ENCODE data around the gene VPS37B.
"Not testable (repeated sequence)": the region's sequence is repeated elsewhere in the genome, so short reads cannot be mapped to it uniquely, and the experiment has no call there.

Gene VPS37B

DNA sequence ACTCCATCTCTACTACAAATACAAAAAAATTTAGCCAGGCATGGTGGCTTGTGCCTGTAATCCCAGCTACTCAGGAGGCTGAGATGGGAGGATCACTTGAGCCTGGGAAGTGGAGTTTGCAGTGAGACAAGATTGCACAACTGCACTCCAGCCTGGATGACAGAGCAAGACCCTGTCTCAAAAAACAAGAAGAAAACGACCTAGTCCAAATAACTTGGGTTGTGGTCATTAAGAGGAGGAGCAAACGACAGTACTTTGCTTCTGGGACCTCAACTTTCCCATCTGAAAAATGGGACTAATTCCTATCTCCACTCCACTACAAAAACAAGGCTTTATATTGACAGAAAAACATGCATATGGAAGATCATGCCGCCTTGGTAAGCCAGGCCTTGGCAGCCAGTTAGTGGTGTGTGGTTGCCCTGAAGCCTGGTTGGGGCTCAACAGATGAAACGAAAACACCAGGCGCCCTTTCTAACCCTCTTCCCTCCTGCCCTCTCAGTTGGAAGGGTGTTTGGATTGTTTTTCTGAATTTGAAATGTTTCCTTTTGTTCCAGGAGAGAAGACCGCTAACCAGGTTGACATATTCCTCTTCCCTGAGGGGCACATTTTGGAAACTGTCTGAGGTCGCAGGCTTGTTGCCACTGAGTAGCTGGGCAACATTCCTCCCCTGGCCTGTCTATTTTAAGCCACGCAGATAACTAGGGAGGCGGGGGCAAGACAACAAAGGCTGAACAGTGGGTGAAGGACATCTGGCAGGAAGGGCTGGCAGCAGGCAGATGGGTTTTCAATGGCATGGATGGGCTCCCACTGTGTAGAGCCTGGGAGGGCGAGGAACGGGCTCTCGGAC lies 13.7 kb upstream of the VPS37B start:
- no peak for FAIRE-seq
- TF ChIP-seq SPI1 (IDR thresholded peaks at IDR 0.05; ENCODE audit: low read depth, low read length) (no peak), POU2F2 (IDR thresholded peaks at IDR 0.05; ENCODE audit: low read depth, low read length) (no peak), POLR2A (IDR thresholded peaks at IDR 0.05; ENCODE audit: low read depth, low read length) (no peak), TAF1 (IDR thresholded peaks at IDR 0.05; ENCODE audit: low read depth, low read length) (no peak)
- no peak for DNase-seq (ENCODE audit: insufficient read length, low spot score)

GRCh38 chr12:122908915-122909314 lies 13.0 kb upstream of the VPS37B start:
- TF ChIP-seq POLR2A (IDR thresholded peaks at IDR 0.05; ENCODE audit: low read depth, low read length) (no peak), PAX5 (IDR thresholded peaks at IDR 0.05; ENCODE audit: insufficient read depth, low read length, severe bottlenecking) (no peak)
- DNase-seq (ENCODE audit: insufficient read length, low spot score) (no peak), FAIRE-seq (no peak)

DNA sequence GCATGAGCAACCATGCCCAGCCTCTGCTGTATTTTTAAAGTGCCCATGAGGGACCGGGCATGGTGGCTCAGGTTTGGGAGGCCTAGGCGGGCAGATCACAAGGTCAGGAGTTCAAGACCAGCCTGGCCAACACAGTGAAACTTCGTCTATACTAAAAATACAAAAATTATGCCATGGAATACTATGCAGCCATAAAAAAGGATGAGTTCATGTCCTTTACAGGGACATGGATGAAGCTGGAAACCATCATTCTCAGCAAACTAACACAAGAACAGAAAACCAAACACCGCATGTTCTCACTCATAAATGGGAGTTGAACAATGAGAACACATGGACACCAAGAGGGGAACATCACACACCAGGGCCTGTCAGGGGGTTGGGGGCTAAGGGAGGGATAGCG lies 9.3 kb upstream of the VPS37B start:
- not testable (repeated sequence) for DNase-seq (ENCODE audit: insufficient read length, low spot score); FAIRE-seq

DNA sequence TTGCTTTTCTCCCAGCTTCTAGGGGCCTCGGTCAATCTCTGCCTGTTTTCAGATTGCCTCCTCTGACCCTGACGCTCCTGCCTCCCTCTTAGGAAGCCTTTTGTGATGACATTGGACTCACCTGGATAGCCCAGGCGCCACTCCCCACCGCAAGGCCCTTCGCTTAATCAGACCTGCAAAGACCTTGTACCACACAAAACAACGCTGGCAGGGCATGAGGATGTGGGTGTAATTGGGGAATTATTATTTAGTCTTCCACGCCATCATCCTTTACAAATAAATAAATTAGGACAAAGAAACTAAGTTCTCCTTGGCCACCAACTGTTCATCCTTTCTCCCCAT lies 7.7 kb upstream of the VPS37B start:
- FAIRE-seq, result no peak
- DNase-seq (ENCODE audit: insufficient read length, low spot score), result no peak
- TF ChIP-seq PAX5 (IDR thresholded peaks at IDR 0.05; ENCODE audit: insufficient read depth, low read length, severe bottlenecking) (no peak), POLR2A (IDR thresholded peaks at IDR 0.05; ENCODE audit: low read depth, low read length) (no peak), SPI1 (IDR thresholded peaks at IDR 0.05; ENCODE audit: low read depth, low read length) (no peak), POLR2AphosphoS5 (IDR thresholded peaks at IDR 0.05; ENCODE audit: low read depth, low read length) (no peak)

DNA sequence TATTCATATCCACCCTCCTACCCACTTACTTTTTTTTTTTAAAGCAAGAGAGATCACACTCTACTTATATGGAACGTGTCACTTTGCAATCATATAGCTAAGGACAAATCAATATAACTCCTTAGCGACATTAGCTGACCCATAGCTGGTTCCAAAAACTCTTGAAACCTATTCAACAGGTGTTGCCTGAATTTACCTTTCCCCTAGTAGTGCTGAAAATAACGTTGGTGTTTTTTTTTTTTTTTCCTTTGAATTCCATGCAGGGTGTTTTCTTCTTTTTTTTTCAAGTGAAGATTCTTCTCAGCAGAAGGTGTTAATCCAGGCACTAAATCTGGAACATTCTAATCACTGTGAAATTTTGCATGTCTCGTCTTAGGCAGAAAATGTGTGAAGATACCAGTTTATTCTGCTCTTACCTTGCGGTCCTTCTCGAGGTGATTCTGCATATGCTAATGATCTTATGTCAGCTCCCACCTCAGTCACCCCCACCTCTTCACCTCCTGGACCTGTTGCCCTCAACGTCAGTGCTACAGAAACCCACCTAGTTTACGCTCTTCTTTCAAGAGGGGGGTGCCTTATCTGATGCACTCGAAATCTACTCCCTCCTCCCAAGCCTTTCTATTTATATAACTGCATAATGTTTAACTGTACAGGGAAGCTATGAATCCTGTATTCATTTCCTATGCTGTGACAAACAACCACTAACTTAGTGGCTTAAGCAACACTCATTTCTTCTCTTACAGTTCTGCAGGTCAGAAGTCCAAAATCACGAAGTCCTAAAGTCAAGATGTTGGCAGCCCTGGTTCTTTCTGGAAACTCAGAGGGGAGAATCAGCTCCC lies 7.1 kb upstream of the VPS37B start:
- FAIRE-seq (no peak), DNase-seq (ENCODE audit: insufficient read length, low spot score) (no peak)

GRCh38 chr12:122899887-122900286 lies 4.0 kb upstream of the VPS37B start:
- DNase-seq (ENCODE audit: insufficient read length, low spot score), result no peak
- no peak for FAIRE-seq
- TF ChIP-seq SPI1 (IDR thresholded peaks at IDR 0.05; ENCODE audit: low read depth, low read length) (no peak), PAX5 (IDR thresholded peaks at IDR 0.05; ENCODE audit: insufficient read depth, low read length, severe bottlenecking) (no peak), POLR2A (IDR thresholded peaks at IDR 0.05; ENCODE audit: low read depth, low read length) (no peak), TAF1 (IDR thresholded peaks at IDR 0.05; ENCODE audit: low read depth, low read length) (no peak), POU2F2 (IDR thresholded peaks at IDR 0.05; ENCODE audit: low read depth, low read length) (no peak), POLR2AphosphoS5 (IDR thresholded peaks at IDR 0.05; ENCODE audit: low read depth, low read length) (no peak)

More for the DNA sequence above, 7.1 kb upstream of the VPS37B start:
- no peak for TF ChIP-seq PAX5 (IDR thresholded peaks at IDR 0.05; ENCODE audit: insufficient read depth, low read length, severe bottlenecking)
- no peak for TF ChIP-seq POU2F2 (IDR thresholded peaks at IDR 0.05; ENCODE audit: low read depth, low read length)
- TF ChIP-seq POLR2AphosphoS5 (IDR thresholded peaks at IDR 0.05; ENCODE audit: low read depth, low read length), result no peak
- no peak for TF ChIP-seq POLR2A (IDR thresholded peaks at IDR 0.05; ENCODE audit: low read depth, low read length)
- no peak for TF ChIP-seq TAF1 (IDR thresholded peaks at IDR 0.05; ENCODE audit: low read depth, low read length)
- no peak for TF ChIP-seq SPI1 (IDR thresholded peaks at IDR 0.05; ENCODE audit: low read depth, low read length)

- FAIRE-seq, result no peak
- no peak for TF ChIP-seq POU2F2 (IDR thresholded peaks at IDR 0.05; ENCODE audit: low read depth, low read length)
- no peak for TF ChIP-seq SPI1 (IDR thresholded peaks at IDR 0.05; ENCODE audit: low read depth, low read length)
- no peak for TF ChIP-seq PAX5 (IDR thresholded peaks at IDR 0.05; ENCODE audit: insufficient read depth, low read length, severe bottlenecking)
- no peak for TF ChIP-seq POLR2A (IDR thresholded peaks at IDR 0.05; ENCODE audit: low read depth, low read length)
- TF ChIP-seq POLR2AphosphoS5 (IDR thresholded peaks at IDR 0.05; ENCODE audit: low read depth, low read length), result no peak
- no peak for TF ChIP-seq TAF1 (IDR thresholded peaks at IDR 0.05; ENCODE audit: low read depth, low read length)
- no peak for DNase-seq (ENCODE audit: insufficient read length, low spot score)
These were observed 738 bp upstream of the VPS37B start for GRCh38 chr12:122896662-122897061.

DNA sequence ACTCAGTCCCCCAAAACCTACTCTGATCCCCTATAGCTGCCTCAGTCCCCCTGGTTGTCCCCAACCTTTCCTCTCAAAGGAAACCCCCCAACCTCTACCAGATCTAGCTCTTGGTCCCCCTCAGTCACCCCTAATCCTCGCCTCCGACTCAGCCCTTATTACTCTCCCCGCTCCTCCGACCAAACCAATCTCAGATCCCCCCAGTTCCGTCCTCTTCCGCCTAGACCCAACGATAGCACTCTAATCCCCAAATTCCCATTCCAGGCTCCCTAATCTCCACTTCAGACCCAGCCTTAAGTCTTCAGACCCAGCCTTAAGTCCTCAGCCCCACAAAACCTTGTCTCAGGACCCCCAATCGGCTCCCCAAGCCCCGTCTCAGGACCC lies 612 bp downstream of the VPS37B start:
- DNase-seq (ENCODE audit: insufficient read length, low spot score) (no peak), FAIRE-seq (no peak)
- no peak for TF ChIP-seq PAX5 (IDR thresholded peaks at IDR 0.05; ENCODE audit: insufficient read depth, low read length, severe bottlenecking)
- TF ChIP-seq SPI1 (IDR thresholded peaks at IDR 0.05; ENCODE audit: low read depth, low read length), result 0 out of 2 replicates have a peak, but pooled peaks have one; percentile 20

GRCh38 chr12:122894193-122895121 lies 1.5 kb downstream of the VPS37B start:
- no peak for DNase-seq (ENCODE audit: insufficient read length, low spot score)
- TF ChIP-seq POLR2A (IDR thresholded peaks at IDR 0.05; ENCODE audit: low read depth, low read length), result no peak
- FAIRE-seq, result no peak

All from GM12891 (cell line).